Right ventricle myocardium superior (tissue), 1 donor: Measurements from ENCODE around the gene RAP2C. TPM values are rescaled to one million over a fixed set of nuclear protein-coding genes. Genes with fewer than 3 reads are reported as not detected.
"Not testable (repeated sequence)": the region's sequence is repeated elsewhere in the genome, so short reads cannot be mapped to it uniquely, and the experiment has no call there.

Source experiments
- ATAC-seq: fragments of 200-7000 bp; cut with Tn5 transposase; one replicate; pipeline ENCODE4 v1.9.1; 2020; ENCODE audit warnings: mild to moderate bottlenecking; ENCODE audit not compliant: poor library complexity
- DNase-seq: peaks from one replicate; pipeline ENCODE4 v3.0.0-alpha.2; 2020
- intact Hi-C: fragments of 100-400 bp; cut with DNase I; formaldehyde crosslinking; loops from one replicate; pipeline ENCODE4 v1.11.2; 2022
- total RNA-seq: library from RNA; stranded (reverse); fragmentation: NEBNext Ultra II Directional; extraction: Animal tissue kit (Norgen Biotek cat#: 25700); gene quantifications from one replicate; pipeline ENCODE4 v1.2.1, GENCODE V29; 2021
- donor health status: DM: no; HTN: yes; CAD: no; lungs with severe emphysema.

RAP2C gene
- total RNA-seq, 1 donor from 2014 or later: 18.0 TPM

- intact Hi-C loops: no loop called here
- DNase-seq (no peak), ATAC-seq (no peak)
Measured at GRCh38 chrX:132206259-132206658, 13.0 kb downstream of the RAP2C start.

GRCh38 chrX:132204629-132205028, 14.6 kb downstream of the RAP2C start:
- DNase-seq: no peak
- no peak for ATAC-seq
- intact Hi-C loops: no loop called here

GRCh38 chrX:132200976-132201375, 18.3 kb downstream of the RAP2C start:
- intact Hi-C loops: no loop called here
- no peak for ATAC-seq
- no peak for DNase-seq

- intact Hi-C loops: no loop called here
- no peak for DNase-seq
- no peak for ATAC-seq
Measured at GRCh38 chrX:132199941-132200340, 19.3 kb downstream of the RAP2C start.

GRCh38 chrX:132193872-132194574, 25.2 kb downstream of the RAP2C start:
- DNase-seq (no peak), ATAC-seq (no peak)
- intact Hi-C loops: no loop called here

GRCh38 chrX:132191938-132192337, 27.3 kb downstream of the RAP2C start:
- intact Hi-C loops: no loop called here
- DNase-seq: no peak
- ATAC-seq: no peak

GRCh38 chrX:132188175-132188574, 31.1 kb downstream of the RAP2C start:
- ATAC-seq (no peak), DNase-seq (no peak)
- intact Hi-C loops: no loop called here

- no peak for DNase-seq
- no peak for ATAC-seq
- intact Hi-C loops: no loop called here
Measured at GRCh38 chrX:132187451-132187850, 31.8 kb downstream of the RAP2C start.

- ATAC-seq: no peak
- no peak for DNase-seq
- intact Hi-C loops: no loop called here
Measured at GRCh38 chrX:132184871-132185270, 34.4 kb downstream of the RAP2C start.

- ATAC-seq: no peak
- intact Hi-C loops: no loop called here
- DNase-seq: peak; percentile 31
Measured at GRCh38 chrX:132181364-132181763, 37.9 kb downstream of the RAP2C start.

- DNase-seq: no peak
- intact Hi-C loops: no loop called here
- ATAC-seq: no peak
Measured at GRCh38 chrX:132180929-132181328, 38.3 kb downstream of the RAP2C start.

- intact Hi-C loops: no loop called here
- ATAC-seq (no peak), DNase-seq (no peak)
Measured at GRCh38 chrX:132173647-132174046, 45.6 kb downstream of the RAP2C start.

- ATAC-seq (no peak), DNase-seq (no peak)
- intact Hi-C loops: no loop called here
Measured at GRCh38 chrX:132171881-132172280, 47.4 kb downstream of the RAP2C start.

- DNase-seq (no peak), ATAC-seq (no peak)
- intact Hi-C loops: no loop called here
Measured at GRCh38 chrX:132171478-132171877, 47.8 kb downstream of the RAP2C start.

- ATAC-seq (no peak), DNase-seq (no peak)
- intact Hi-C loops: no loop called here
Measured at GRCh38 chrX:132169554-132169953, 49.7 kb downstream of the RAP2C start.

GRCh38 chrX:132165651-132166050, 53.6 kb downstream of the RAP2C start:
- DNase-seq (no peak), ATAC-seq (no peak)
- intact Hi-C loops: no loop called here

GRCh38 chrX:132165005-132165404, 54.2 kb downstream of the RAP2C start:
- intact Hi-C loops: no loop called here
- DNase-seq (no peak), ATAC-seq (no peak)

- ATAC-seq, DNase-seq, intact Hi-C loops: not testable (repeated sequence)
Measured at GRCh38 chrX:132163094-132163493, 56.2 kb downstream of the RAP2C start.

- no peak for ATAC-seq
- intact Hi-C loops: no loop called here
- no peak for DNase-seq
Measured at GRCh38 chrX:132153166-132153565, 66.1 kb downstream of the RAP2C start.
